Measurements from ENCODE around the gene DGKD.

DNA sequence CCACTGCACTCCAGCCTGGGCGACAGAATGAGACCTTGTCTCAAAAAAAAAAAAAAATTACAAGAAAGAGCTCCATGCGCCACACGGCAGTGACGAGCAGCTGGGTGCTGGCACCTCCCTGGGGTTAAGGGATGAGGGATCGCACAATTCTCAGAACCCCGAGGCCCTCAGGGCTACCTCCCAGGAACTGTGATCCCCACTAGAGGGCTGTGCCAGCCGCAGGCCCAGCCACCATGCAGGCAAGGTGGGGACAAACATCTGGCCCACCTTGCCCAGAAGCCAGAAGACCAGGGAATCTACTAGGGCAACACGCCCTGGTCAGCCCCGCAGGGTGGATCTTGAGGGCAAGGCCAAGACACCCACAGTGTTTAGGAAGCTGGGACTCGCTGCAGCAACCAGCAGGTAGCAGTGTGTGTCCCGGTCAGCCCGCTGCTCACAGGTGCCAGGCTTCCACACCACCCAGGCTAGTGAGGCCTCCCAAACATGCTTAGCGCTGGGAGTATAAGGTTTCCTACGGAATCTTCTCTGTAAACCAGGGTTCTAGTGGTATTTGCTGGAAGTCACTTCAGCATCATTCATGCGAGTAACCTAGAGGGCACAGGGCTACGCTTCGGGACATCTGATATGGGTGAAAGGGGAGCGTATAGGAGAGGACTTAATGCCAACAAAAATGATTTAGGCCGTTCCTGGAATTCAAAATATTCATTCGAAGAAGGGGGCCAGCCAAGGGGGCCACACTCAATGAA is 39.9 kb upstream of the DGKD start:
- no peak for TF ChIP-seq EZH2phosphoT487 (IDR thresholded peaks at IDR 0.05; ENCODE audit: insufficient read depth, low read depth)
- no peak for TF ChIP-seq EZH2 (IDR thresholded peaks at IDR 0.05; ENCODE audit: insufficient read depth, poor library complexity, severe bottlenecking)

Measured in GM23248 (cell line).